ENCODE data around the gene KMT2C. TPM values are rescaled to one million over a fixed set of nuclear protein-coding genes. Genes with fewer than 3 reads are reported as not detected.

Gene KMT2C
- total RNA-seq, 1 experiment from 2014 or later: 45.4 TPM

GRCh38 chr7:152351168-152351567 is 84.6 kb downstream of the KMT2C start:
- H3K27me3 Mint-ChIP-seq (ENCODE audit: low read depth): no peaks in the 10 kb centered on the region; the same call in 1 of the 2 replicates
- no peak overlapping the region for H3K27ac Mint-ChIP-seq
- POLR2A ChIA-PET: no interaction called here
- H3K36me3 Mint-ChIP-seq: peaks cover 64% of the 10 kb centered on the region
- H3K4me3 Mint-ChIP-seq: no peak overlapping the region
- no peak for ATAC-seq
- no peak for DNase-seq (ENCODE audit: low spot score)
- no peaks in the 10 kb centered on the region for H3K4me1 Mint-ChIP-seq
- TF ChIP-seq E2F1 (CRISPR knock-in tag; IDR thresholded peaks at IDR 0.05) (no peak), ZBTB43 (CRISPR knock-in tag; IDR thresholded peaks at IDR 0.05) (no peak), CBFB (CRISPR knock-in tag; IDR thresholded peaks at IDR 0.05; ENCODE audit: low read depth) (no peak), SMAD3 (CRISPR knock-in tag; IDR thresholded peaks at IDR 0.05; ENCODE audit: borderline replicate concordance) (no peak), FOXJ3 (CRISPR knock-in tag; IDR thresholded peaks at IDR 0.05; ENCODE audit: borderline replicate concordance) (no peak), ZNF232 (CRISPR knock-in tag; IDR thresholded peaks at IDR 0.05) (no peak), MLX (CRISPR knock-in tag; IDR thresholded peaks at IDR 0.05) (no peak), JUN (CRISPR knock-in tag; IDR thresholded peaks at IDR 0.05) (no peak), NR1H2 (CRISPR knock-in tag; IDR thresholded peaks at IDR 0.05) (no peak)
- TF ChIP-seq, protein P1, sequence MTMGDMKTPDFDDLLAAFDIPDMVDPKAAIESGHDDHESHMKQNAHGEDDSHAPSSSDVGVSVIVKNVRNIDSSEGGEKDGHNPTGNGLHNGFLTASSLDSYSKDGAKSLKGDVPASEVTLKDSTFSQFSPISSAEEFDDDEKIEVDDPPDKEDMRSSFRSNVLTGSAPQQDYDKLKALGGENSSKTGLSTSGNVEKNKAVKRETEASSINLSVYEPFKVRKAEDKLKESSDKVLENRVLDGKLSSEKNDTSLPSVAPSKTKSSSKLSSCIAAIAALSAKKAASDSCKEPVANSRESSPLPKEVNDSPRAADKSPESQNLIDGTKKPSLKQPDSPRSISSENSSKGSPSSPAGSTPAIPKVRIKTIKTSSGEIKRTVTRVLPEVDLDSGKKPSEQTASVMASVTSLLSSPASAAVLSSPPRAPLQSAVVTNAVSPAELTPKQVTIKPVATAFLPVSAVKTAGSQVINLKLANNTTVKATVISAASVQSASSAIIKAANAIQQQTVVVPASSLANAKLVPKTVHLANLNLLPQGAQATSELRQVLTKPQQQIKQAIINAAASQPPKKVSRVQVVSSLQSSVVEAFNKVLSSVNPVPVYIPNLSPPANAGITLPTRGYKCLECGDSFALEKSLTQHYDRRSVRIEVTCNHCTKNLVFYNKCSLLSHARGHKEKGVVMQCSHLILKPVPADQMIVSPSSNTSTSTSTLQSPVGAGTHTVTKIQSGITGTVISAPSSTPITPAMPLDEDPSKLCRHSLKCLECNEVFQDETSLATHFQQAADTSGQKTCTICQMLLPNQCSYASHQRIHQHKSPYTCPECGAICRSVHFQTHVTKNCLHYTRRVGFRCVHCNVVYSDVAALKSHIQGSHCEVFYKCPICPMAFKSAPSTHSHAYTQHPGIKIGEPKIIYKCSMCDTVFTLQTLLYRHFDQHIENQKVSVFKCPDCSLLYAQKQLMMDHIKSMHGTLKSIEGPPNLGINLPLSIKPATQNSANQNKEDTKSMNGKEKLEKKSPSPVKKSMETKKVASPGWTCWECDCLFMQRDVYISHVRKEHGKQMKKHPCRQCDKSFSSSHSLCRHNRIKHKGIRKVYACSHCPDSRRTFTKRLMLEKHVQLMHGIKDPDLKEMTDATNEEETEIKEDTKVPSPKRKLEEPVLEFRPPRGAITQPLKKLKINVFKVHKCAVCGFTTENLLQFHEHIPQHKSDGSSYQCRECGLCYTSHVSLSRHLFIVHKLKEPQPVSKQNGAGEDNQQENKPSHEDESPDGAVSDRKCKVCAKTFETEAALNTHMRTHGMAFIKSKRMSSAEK (CRISPR knock-in tag; IDR thresholded peaks at IDR 0.05; ENCODE audit: borderline replicate concordance): no peak
- TF ChIP-seq, protein P2, sequence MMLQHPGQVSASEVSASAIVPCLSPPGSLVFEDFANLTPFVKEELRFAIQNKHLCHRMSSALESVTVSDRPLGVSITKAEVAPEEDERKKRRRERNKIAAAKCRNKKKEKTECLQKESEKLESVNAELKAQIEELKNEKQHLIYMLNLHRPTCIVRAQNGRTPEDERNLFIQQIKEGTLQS (CRISPR knock-in tag; conservative IDR thresholded peaks at IDR 0.05): no peak
- CTCF ChIA-PET: no interaction called here
- peaks cover 32% of the 10 kb centered on the region for H3K9me3 Mint-ChIP-seq

DNA sequence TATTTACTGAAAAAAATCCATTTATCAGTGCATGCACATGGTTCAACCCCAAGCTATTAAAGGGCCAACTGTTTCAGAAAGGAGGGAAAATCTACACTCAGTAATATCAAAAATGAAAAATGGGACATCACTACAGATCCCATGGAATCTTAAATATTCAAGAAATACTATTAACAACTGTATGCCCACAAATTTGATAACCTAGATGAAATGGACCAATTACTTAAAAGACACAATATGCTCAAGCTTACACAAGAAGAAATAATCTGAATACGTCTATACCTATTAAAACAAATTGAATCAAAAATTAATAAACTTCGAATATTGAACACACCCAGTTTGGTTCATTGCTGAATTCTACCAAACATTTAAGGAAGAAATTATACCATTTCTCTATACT is 87.9 kb downstream of the KMT2C start:
- DNase-seq (ENCODE audit: low spot score) (no peak), ATAC-seq (no peak)
- ChIA-PET POLR2A (no interaction called here), CTCF (no interaction called here)
- Mint-ChIP-seq H3K9me3 (peaks cover 30% of the 10 kb centered on the region), H3K36me3 (peaks cover 39% of the 10 kb centered on the region), H3K4me1 (no peaks in the 10 kb centered on the region), H3K4me3 (no peak overlapping the region), H3K27ac (no peak overlapping the region), H3K27me3 (ENCODE audit: low read depth) (no peaks in the 10 kb centered on the region)
- TF ChIP-seq USF1 (CRISPR knock-in tag; IDR thresholded peaks at IDR 0.05): no peak
- TF ChIP-seq CTCF (IDR thresholded peaks at IDR 0.05): no peak
- TF ChIP-seq, protein P3, sequence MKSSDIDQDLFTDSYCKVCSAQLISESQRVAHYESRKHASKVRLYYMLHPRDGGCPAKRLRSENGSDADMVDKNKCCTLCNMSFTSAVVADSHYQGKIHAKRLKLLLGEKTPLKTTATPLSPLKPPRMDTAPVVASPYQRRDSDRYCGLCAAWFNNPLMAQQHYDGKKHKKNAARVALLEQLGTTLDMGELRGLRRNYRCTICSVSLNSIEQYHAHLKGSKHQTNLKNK (CRISPR knock-in tag; IDR thresholded peaks at IDR 0.05): no peak
